Right lobe of liver (tissue), 4 donors: ENCODE data around the gene SRRM4.

ENCODE experiments used
- CTCF ChIP-seq, 4 donors: fragments of 200-600 bp in 3 of 4; fragments of 450-650 bp in 1 of 4; IDR thresholded peaks; one replicate each; pipeline versions ENCODE4 v1.5.1 to v1.8.0; 2016 to 2022; ENCODE audit warnings: antibody characterized with exemption in 4 of 4, mild to moderate bottlenecking in 2 of 4
- POLR2A ChIP-seq: fragments of 450-650 bp; IDR thresholded peaks from one replicate; pipeline ENCODE4 v1.6.1; 2017; ENCODE audit warnings: antibody characterized with exemption, mild to moderate bottlenecking
- donor health status: DM: no; HTN: no; CAD: no.
- donor health status: DM: no; HTN: no; CAD: no.
- donor health status: DM: no; HTN: yes; CAD: no.

- no peak for TF ChIP-seq CTCF (IDR thresholded peaks at IDR 0.05)
- no peak for TF ChIP-seq POLR2A
These were observed 31.7 kb downstream of the SRRM4 start for GRCh38 chr12:119013023-119013422.
